K562 (cell line): ENCODE results near the gene ACTR5. TPM values are rescaled to one million over a fixed set of nuclear protein-coding genes. Genes with fewer than 3 reads are reported as not detected.

Source experiments
- polyA plus RNA-seq, 8 experiments: library from polyadenylated mRNA; depleted of rRNA in 4 of 8; stranded (reverse) in 5 of 8; unstranded in 3 of 8; fragments of >200 nt; fragmentation: Nextera tagmentation in 2 of 8; fragmentation: Illumina TruSeq in 1 of 8; extraction: Ambion mirVana in 2 of 8; extraction: Trizol in 1 of 8; gene quantifications; 2 replicates each; pipeline versions ENCODE4 v1.2.1 to v1.2.3, GENCODE V29; 2011 to 2014; ENCODE audit warnings: inconsistent platforms in 1 of 8, missing spikeins in 1 of 8
- total RNA-seq, 7 experiments: library from RNA; depleted of rRNA in 6 of 7; stranded (reverse); fragments of >200 nt in 6 of 7; fragmentation: Illumina TruSeq in 2 of 7; extraction: Trizol in 2 of 7; gene quantifications; 2 replicates each; pipeline versions ENCODE4 v1.2.1 to v1.2.3, GENCODE V29; 2011 to 2021; ENCODE audit warnings: low replicate concordance in 1 of 7
- TF ChIP-seq, protein P1 (sequence below), 2 experiments: fragments of 450-650 bp; formaldehyde crosslinking in 1 of 2; IDR thresholded peaks; 2 replicates each; pipeline versions ENCODE4 v1.4.0 to v1.6.1; 2014 to 2020; ENCODE audit warnings: mild to moderate bottlenecking in 2 of 2, borderline replicate concordance in 1 of 2, low read depth in 1 of 2

ACTR5 gene
- total and polyA plus RNA-seq, 9 of the 15 experiments (the other 6 are each of a cell fraction or from before 2014, with no cell fraction given): 0.93 to 18.8 (median 12.9) TPM

DNA sequence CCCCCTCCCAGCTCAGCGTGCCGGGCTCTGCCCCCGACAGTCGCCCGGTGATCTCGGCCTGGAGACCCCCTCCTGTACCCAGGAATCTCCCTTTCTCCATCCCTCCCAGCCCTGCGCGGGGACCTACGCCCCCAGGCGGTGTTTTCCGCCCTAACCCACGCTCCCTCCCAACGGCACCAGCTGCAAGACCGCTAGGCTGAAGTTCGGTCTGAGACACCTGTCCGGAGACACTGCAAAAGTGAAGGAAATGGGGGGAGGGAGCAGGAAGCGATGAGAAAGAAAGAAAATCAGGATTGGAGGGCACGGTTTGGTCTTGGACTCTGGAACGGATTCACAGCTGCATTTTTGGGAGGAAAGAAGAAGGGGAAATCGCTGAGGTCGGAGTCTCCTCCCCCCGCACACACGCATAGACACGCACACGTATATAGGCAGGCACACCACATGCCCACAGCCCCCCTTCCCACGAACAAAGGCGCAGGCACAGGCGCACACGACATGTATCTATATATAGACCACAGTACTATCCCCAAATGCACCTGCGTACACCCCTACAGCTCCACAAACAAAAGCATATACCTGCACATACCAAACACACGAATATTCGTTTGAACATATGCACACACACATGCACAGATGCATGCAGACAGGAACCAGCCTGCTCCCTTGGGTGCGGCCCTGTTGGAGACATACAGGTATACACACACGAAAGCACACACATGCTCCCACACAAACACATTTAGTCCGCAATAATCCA is 22.9 kb upstream of the ACTR5 start (continued):
- TF ChIP-seq, protein P1, sequence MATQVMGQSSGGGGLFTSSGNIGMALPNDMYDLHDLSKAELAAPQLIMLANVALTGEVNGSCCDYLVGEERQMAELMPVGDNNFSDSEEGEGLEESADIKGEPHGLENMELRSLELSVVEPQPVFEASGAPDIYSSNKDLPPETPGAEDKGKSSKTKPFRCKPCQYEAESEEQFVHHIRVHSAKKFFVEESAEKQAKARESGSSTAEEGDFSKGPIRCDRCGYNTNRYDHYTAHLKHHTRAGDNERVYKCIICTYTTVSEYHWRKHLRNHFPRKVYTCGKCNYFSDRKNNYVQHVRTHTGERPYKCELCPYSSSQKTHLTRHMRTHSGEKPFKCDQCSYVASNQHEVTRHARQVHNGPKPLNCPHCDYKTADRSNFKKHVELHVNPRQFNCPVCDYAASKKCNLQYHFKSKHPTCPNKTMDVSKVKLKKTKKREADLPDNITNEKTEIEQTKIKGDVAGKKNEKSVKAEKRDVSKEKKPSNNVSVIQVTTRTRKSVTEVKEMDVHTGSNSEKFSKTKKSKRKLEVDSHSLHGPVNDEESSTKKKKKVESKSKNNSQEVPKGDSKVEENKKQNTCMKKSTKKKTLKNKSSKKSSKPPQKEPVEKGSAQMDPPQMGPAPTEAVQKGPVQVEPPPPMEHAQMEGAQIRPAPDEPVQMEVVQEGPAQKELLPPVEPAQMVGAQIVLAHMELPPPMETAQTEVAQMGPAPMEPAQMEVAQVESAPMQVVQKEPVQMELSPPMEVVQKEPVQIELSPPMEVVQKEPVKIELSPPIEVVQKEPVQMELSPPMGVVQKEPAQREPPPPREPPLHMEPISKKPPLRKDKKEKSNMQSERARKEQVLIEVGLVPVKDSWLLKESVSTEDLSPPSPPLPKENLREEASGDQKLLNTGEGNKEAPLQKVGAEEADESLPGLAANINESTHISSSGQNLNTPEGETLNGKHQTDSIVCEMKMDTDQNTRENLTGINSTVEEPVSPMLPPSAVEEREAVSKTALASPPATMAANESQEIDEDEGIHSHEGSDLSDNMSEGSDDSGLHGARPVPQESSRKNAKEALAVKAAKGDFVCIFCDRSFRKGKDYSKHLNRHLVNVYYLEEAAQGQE (IDR thresholded peaks at IDR 0.05; ENCODE audit: borderline replicate concordance): peak; percentile 35; the same call in 1 of the 2 replicates
- TF ChIP-seq, protein P1 (CRISPR knock-in tag; IDR thresholded peaks at IDR 0.05; ENCODE audit: low read depth): no peak
